ENCODE results near the gene KIRREL1.

KIRREL1 gene

DNA sequence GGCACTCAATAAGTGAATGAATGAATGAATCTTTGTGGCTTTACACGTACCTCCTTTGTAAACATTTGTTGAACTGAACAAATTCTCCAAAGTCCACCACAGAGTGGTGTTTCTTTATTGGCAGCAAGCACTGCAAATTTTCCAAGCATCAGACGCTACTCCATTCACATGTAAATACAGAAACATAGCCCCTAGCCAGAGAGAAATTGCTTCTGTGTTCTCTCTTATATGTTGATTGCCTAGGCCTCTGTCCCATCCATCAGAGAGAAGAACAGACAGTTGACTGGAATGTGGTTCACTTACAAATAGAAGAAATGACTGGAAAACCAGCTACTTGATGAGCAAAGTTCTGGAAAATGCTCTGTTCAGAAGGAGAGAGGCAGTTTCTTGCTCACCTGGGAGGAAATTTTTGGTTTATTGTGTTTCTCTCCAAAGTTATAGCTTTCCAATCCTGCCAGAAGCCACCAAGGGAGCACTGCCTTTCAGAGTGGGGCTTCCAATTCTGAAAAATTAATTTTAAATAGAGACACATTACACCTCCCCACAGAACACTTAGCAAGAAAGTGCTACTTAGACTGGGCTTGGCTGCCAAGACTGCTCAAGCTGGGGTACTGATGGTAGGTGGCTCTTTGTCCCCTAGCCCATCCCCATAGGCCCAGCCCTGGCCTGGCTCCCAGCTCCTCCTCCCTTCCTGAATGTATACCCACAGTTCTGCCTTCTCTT is 18.1 kb upstream of the KIRREL1 start:
- no peak for DNase-seq

DNA sequence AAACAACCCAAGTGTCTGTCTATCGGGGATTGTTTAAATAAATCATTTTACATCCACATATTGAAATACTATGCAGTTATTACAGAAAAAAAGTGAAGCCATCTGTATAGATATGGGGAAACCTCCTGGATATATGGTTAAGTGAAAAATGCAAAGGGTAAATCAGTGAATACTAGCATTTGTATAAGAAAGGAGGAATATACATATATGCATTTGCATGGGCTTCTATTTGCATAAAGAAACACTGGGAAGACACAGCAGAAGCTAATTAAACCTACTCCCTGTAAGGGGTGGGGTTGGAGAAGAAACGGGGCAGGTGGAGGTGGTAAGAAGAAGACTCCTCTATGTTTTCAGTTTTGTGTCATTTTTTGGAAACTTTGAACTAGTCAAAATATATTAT is 16.6 kb upstream of the KIRREL1 start:
- DNase-seq, result no peak

DNA sequence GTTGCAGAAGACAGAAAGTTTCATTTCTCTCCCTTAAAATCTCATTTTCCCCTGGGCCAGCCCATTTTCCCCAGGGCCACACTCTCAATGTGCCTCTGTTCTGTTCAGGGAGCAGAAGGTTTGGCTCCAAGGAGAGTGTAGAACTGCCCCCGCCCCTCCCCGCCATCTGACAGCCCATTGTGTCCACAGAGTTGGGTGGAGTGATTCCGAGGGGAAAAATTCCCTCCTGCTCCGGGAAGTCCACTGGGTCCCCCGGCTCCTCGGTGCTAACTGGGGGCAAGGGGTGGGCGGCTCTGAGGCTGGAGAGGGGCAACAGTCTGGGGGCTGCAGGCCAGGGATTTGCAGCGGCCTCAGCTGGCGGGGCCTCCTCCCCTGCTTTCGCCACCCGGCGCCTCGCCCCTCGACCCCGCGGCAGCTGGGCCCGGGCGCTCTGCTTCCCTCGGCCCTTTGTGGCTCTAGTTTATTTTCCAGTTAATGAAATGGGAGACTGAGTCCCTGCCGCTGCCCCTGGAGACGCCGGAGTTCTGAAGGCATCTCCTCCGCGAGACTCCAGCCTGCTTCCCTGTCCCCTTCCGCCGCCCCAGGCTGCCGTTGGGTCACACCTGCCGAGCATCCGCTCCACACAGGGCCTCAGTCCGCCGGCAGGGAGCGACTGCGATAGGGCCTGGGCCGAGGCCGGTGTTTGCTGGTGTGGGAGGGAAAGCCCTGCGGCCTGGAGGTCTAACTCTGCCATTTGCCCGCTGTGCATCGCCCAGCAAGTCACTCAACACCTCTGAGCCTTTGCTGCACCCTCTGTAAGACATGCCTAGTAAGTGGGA is 14.7 kb upstream of the KIRREL1 start:
- no peak for DNase-seq

DNA sequence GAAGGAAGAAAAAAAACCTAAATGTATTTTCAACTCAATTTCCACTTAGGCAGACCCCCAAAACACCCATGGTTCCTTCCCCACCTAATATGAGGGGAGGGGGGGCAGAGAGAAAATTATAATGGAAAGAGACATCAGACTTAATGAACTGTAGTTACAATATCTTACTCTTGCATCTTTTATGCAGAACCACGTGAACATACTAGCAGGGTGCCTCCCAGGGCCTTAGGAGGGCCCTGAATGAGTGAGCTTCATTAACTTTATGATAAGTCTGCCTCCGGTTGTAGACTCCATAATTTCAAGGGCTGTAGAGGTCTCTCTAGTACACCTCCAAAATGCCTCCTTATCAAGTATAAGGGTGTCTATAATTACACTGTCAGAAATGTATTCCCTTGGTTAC is 11.3 kb upstream of the KIRREL1 start:
- no peak for DNase-seq

DNA sequence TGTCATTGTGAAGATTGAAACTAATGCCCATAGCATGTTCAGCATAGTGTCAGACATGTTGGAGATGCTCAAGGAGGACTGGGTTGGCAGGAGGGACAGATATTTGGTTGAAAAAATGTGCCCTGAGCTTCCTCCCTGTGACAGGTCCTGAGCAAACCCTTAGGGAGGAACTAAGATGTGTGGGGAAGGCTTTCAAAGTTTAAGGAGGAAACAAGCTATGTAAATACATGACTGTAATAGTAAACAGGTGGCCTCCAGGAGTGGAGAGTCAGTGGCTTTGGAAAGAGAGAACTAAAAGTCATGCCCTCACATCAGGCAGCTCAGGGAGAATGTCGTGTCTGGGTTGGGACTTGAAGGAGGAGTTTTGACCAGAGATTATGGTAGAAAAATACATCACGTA is 9.7 kb upstream of the KIRREL1 start:
- DNase-seq, result no peak

DNA sequence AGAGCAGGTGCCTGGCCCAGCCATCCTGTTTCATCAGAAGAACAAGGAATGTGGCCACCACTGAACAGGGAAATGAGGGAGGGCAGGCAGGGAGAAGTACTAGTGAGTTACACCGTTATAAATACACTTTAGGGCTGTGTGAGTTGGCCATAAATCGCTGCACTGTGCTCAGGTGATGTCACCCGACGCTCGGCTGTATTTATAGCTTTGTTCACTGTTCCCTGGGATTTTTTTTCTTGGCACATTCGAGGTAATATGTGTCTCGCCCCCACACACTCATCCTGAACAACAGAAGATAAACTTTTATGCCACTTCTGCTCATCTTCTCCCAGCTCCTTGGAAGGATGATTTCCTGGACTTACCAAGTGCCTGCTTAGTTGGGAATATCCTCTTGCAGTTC is 9.0 kb upstream of the KIRREL1 start:
- no peak for DNase-seq

DNA sequence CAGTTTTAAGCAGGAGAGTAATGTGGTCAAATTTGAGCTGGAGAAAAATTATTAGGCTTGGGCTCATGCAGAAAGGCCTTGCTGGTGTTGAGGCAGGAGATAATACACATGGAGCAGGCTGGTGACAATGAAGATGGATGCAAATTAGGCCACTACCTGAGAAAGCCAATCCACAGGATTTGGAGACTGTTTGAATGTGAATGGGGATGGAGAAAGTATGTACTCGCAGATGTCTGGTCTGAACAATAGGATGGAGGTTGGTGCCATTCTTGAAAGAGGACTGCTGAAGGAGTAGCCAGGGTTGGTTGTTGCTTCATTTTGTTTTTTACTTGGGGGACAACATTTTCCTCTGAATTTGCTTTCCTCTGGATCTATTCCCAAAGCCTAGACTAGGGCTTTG is 8.0 kb upstream of the KIRREL1 start:
- no peak for DNase-seq

DNA sequence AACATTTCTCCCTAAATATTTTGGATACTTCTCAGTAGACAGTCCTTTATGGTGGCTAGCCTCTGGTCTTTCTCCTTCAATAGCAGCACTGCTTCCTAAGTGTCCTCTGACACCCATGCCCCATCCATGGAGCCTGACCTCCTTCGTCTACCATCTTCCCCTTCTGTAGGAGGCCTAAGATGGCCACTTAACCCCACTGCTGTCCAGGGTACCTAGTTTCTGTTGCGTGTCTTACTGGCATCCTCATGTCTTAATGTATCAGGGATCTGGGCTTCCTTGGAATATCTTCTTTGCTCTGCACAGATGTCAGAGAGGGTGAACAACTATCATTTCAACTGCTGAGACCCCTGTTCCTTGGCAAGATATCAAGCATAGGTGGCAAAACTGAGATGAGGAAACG is 5.4 kb upstream of the KIRREL1 start:
- DNase-seq, result no peak

DNA sequence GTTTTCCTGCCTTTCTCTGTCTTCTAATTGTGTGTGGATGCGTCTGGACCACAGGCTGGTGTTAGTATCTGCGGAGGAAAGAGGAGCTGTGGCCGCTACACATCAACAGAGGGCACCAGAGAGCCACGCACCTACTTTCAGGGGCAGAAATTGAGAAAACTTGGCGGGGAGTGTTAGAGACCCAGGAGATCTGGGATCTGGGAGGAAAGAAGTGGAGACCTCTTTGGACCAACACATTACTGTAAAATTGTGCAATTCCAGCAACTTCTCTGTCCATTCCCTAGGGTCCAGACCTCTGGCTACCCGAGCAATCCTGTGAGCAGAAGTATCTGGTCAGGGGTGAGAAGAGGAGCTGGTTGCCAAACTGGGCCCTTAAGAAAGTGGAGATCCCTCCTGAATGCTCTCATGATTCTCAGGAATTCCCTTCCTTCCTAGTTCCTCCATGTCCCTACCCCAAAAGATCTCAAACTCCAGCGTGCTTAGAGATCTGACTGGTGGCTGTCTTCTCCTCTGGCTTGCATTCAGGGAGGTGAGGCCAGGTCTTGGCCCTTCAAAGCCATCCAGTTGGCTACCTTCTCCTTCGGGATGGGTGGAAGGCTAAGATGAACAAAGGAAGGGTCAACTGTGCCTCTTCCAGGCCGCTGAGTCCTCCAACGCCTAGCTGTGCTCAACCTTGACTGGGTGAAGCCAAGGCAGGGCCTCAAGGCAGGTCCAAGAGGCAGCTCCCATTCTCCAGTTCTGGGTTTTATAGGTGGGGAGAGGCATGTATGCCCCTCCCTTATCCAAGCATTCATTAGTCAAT is 1.2 kb upstream of the KIRREL1 start:
- peak in 1 of 2 donors; percentile 20 for DNase-seq

DNA sequence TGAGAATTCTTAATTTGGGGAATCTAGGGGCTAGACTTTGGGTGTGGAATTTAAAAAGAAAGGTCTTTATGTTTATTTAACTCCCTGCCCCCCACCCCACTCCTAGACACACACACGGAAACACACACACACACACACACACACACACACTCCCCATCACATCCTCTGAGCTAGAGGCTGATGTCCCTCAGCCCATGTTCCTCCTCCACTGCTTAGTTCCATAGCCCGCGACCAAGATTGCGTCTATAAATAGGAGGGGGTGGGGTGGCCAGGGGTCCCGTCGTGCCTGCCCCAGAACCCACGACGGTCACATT is 655 bp upstream of the KIRREL1 start:
- no peak for DNase-seq

DNA sequence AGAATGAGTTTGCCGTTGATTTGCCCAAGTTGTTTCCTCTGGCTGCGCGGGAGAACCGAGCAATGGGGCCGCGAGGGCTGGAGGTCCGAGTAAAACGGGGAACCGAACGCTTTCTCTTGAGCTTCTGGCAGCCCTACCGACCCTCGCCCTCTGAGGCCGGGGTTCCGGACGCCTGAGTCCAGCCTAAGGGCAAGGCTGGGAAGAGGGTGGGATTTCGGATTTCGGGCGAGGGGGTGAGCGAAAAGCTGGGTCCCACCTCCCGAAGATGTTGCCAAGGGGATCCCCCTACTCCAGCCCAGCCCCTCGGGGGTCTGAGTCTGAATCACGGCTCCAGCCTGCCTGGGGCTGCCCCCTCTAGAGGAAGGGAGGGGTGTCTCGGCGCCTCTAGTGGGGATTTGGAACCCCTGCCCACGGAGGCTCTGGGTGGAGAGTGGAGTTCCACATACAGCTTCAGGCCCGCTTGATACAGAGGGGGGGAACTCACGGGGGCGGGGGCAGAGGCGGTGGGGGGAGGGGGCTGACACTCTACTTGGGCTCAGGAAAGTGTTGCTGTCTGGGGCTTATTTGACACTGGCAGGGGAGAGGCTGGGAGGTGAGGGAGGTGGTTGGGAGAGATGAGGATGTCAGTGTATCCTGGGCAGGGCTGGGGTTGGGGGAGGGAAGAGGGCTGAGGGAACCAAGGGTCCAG is 617 bp downstream of the KIRREL1 start:
- DNase-seq, result no peak

DNA sequence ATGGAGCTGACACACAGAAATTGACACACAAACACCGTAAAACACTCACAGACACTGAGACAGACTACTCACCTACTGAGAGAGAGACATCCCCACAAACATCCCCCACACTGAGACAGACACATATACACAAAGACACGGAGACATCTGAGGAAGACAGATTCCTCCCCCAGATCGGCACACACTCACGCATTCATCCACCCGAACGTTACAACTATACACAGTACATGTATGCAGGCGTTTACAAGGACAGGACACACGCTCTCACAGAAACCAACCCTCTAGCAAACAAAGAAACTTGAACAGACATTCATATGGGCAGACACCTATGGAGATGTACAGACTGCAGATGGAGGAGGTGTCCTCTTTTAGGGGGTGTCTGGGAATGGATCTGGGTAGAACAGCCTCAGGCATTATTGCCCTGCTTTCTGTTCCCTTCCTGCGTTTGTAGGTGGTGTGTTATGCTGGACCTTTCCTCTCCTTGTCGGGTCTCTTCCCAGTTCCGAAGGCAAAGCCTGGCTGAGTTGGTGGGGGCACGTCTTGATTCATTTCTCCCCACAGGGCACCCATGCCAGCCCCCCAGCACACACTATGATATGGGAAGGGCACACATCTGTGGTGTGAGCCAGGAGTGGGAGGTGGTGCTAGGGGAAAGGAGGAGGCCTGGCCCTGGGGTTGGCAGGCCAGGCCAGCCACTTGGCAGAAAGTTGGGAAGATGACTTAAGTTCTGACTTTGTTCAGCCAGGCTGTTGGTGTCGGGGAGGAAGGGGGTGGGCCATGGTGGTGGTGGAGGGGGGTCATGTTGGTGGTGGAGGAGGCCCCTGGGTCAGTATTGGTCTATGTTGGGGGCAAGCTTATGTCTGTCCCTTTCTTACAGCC is 1.5 kb downstream of the KIRREL1 start:
- no peak for DNase-seq

DNA sequence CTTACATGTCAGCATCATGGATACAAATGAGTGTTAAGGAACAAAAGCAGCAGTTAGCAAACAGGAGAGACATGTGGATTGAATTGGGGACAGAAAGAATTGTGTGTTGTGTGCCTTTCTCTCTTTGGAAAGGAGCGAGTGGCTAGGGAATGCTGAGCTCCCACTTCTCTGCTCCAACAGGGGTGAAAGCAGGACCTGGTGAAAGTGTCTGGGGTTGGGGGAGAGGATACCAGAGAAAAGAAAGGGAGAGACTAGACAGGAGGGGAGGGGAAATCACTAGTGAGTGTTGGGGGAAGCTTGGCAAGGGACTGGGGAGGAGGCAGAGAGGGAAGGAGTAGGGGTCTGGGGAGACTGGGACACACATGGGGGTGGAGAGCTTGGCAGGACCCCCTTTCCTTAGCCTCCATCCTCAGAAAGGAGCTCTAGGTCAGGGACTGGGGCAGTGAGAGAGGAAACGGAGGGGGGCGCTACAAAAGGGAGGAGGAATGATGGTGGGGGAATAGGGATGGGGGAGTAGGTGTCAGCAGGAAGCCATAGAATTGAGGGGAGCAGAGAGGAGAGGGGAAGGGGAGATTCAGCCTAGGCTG is 2.2 kb downstream of the KIRREL1 start:
- DNase-seq, result no peak

DNA sequence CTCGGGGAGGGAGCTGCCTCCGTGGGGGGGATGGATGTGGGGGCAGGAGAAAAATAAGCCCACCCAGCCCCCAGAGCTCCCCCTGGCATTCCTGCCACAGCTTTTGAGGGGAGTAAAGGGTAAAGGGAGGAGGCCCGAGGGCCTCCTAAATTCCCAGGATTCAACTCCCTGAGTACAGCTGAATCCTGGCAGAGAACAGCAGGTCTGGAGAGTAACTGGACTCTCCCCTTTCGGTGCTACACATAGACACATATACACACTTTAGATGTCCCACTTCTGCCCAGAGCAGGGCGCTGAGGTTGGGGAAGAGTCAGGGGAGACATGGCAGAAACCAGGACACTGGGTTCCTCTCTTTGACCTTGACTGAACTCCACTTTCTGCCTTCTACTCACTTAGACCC is 3.0 kb downstream of the KIRREL1 start:
- no peak for DNase-seq

DNA sequence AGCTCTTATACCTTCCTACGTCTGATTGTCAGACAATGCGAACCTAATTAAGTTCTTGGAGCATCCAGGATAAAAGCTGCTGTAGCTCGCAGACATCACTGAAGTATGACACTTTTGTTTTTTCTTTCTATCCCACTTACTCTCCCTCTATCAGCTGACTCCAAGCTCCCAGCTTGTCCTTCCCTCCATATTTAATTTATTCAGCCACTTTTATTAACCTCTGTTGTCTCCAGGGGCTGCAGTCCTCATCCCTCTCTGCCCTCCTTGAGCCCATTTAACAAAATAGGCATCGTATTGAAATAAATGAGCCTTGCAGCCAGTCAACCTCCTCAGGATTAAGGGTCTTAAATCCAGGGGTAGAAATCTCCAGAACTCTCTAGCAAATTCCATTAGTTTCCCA is 7.1 kb downstream of the KIRREL1 start:
- no peak for DNase-seq

DNA sequence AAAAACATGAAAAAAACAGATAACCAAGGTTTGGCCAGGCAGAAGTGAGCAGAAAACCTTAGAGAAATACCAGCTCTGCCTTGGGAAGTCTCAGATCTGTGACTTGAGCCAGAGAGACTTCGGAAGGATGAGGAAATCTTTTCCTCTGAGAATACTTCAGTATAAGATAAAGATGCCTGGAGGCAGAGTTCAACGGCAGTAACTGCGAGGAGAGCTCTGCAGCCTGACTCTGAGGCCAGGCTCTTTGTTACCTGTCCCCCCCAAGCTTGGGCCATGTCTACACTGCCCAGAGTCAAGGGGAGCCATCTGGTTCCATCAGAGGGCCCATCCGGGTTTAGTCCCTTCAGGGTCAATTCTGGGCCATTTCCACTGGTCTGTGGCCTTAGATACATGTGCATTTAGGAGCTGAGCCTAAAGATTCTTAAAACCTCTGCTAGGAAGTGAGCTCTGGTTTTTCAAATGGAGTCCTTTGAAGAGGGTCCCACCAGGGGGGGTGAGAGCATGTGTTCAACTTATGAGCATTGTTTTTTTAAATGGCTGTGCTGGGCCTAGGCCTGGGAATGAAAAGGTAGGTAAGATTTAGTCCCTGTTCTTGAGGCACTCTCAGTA is 8.7 kb downstream of the KIRREL1 start:
- DNase-seq, result no peak

DNA sequence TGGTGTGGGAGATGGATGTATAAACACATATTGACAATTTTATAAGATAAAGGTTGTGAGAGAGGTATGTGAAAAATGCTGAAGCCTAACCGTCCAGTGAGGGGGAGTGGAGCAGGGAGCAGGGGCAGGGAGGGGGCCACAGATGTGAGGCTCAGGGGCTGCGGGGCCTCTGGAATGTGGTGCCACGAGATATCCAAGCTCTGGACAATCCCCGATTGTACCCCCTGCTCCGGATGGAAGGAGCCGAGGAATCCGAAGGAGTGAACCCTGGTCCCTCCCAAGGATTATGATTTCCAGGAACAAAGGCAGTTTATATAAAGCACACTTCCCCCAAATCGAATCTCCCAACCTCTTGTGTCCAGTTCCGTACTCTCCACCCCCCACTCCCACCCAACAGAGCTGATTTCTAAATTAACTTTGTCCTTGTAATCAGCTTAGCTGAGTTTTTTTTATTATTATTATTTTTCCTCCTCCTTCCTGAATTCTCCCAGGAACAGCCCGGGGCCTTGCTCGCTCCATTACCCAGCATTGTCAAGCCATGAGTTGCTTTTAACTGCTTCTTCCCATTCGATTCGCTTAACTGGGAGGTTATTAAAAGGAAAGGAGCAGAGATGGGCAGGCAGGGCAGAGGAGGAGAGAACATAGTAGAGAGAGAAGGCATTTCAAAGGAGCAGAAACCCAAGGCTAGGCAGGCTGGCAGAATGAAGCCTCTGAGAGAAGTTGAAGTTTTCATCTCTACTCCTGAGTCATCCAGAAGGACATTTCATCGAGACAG is 9.4 kb downstream of the KIRREL1 start:
- DNase-seq, result no peak

DNA sequence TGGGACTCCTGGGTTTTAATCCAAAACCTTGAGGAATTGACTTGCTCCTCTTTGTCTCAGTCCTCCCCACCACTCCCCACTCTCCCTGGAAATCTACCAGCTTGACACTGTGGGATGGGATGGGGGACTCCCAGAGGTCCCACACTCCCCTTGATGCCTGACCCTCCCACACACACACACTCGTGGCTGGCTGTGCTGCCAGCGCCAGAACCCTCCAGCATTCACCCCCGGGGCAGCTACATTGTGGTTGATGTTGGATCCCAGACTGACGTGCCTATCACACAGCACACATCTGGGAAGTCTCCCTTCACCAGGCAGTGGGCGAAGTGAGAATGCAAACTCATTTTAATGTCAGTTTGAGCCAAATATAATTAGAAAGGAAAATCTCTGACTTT is 10.0 kb downstream of the KIRREL1 start:
- DNase-seq, result no peak

DNA sequence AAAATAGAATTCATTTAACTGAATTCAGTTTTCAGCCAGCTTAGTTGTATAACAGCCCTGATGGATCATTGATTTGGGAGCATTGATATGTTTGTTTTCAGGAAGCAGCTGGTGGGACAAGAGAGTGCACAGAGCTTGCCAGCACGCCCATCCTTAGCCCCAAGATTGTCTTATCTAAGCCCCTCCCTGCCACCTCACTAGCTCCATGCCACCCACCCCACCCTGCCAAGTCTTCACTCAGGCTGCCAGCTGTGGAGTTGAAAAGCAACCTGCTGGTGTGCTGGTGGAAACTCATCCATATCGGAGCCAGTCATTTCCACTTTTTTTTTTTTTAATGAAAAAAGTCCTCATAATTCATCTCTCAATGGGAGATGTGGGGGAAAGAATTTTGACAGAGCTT is 11.8 kb downstream of the KIRREL1 start:
- DNase-seq, result no peak

DNA sequence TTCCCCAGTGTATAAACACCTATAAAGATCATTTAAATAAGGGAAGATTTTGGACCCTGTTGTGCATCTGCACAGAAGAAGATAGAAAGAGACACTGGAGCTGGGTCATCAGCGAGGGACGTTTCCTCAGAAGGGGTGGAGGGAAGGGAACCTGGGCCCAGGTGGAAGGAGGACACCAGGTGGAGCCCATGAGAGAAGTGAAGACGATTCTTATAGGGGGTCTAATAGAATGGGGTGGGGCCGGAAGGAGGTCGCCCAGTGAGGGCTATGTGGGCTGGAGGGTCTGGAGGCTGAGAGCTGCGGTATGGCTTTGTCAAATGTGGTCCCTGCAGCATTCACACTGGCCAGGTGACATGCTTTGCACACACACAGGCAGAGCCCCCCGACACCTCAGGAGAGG is 13.7 kb downstream of the KIRREL1 start:
- DNase-seq, result no peak

Measured in activated CD4-positive, alpha-beta T cell treated with anti-CD3 and anti-CD28 coated beads for 4 hours (primary cell).